CD4-positive, alpha-beta T cell (primary cell): ENCODE data around the gene ITGB1BP2. TPM values are rescaled to one million over a fixed set of nuclear protein-coding genes. Genes with fewer than 3 reads are reported as not detected.
"Not testable (repeated sequence)": the region's sequence is repeated elsewhere in the genome, so short reads cannot be mapped to it uniquely, and the experiment has no call there.

Experiments used
- ATAC-seq: fragments of 200-7000 bp; cut with Tn5 transposase; one replicate; pipeline ENCODE4 v1.10.0; 2022; ENCODE audit warnings: mild to moderate bottlenecking; ENCODE audit not compliant: poor library complexity
- CTCF ChIA-PET: fragments of 350-600 bp; sonication (Branson Sonifier 250); formaldehyde crosslinking; loops from one replicate; lab custom pipeline; 2021; ENCODE audit warnings: antibody characterized with exemption, inconsistent platforms; lab: Charles Lee
- POLR2A ChIA-PET: fragments of 350-600 bp; sonication (Branson Sonifier 250); formaldehyde crosslinking; loops from one replicate; lab custom pipeline; 2021; ENCODE audit warnings: antibody characterized with exemption, inconsistent platforms; lab: Charles Lee
- DNase-seq, 14 experiments: peaks; one replicate each; pipeline ENCODE4 v3.0.0-alpha.2; 2013 to 2020; ENCODE audit warnings: mixed read lengths in 2 of 14
- H3K27ac ChIP-seq, 2 donors: one replicate each; pipeline versions ENCODE4 v1.5.1 to v1.7.0; 2013; ENCODE audit warnings: low read length in 2 of 2, low read depth in 1 of 2, mild to moderate bottlenecking in 1 of 2
- H3K27me3 ChIP-seq, 2 experiments: 1 replicate in 1 of 2; 2 replicates in 1 of 2; pipeline versions ENCODE4 v1.6.1 to v1.7.0; 2013; ENCODE audit warnings: low read length in 2 of 2, control low read depth in 1 of 2, mild to moderate bottlenecking in 1 of 2, moderate library complexity in 1 of 2; ENCODE audit not compliant: insufficient read depth in 2 of 2, control insufficient read depth in 1 of 2
- H3K36me3 ChIP-seq: one replicate; pipeline ENCODE4 v1.6.1; 2013; ENCODE audit warnings: low read length, control low read depth; ENCODE audit not compliant: insufficient read depth
- H3K4me1 ChIP-seq: one replicate; pipeline ENCODE4 v1.6.1; 2013; ENCODE audit warnings: low read length, control low read depth; ENCODE audit not compliant: insufficient read depth
- H3K4me3 ChIP-seq: one replicate; pipeline ENCODE4 v1.5.1; 2013; ENCODE audit warnings: mild to moderate bottlenecking, low read length, moderate library complexity
- H3K9me3 ChIP-seq, 2 experiments: 1 replicate in 1 of 2; 2 replicates in 1 of 2; pipeline versions ENCODE4 v1.6.1 to v1.7.0; 2013; ENCODE audit warnings: low read length in 2 of 2, mild to moderate bottlenecking in 2 of 2, control low read depth in 1 of 2, moderate library complexity in 1 of 2; ENCODE audit not compliant: control insufficient read depth in 1 of 2, insufficient read depth in 1 of 2
- H3K27ac Mint-ChIP-seq: one replicate; pipeline ENCODE4 v1.8.0; 2020; ENCODE audit warnings: mixed read lengths
- H3K27me3 Mint-ChIP-seq: one replicate; pipeline ENCODE4 v1.8.0; 2021; ENCODE audit warnings: mixed read lengths
- H3K36me3 Mint-ChIP-seq: one replicate; pipeline ENCODE4 v1.8.0; 2021; ENCODE audit warnings: low read depth, mixed read lengths
- H3K4me1 Mint-ChIP-seq: one replicate; pipeline ENCODE4 v1.8.0; 2021; ENCODE audit warnings: low read depth, mixed read lengths
- H3K4me3 Mint-ChIP-seq: one replicate; pipeline ENCODE4 v1.8.0; 2020; ENCODE audit warnings: mild to moderate bottlenecking, mixed read lengths
- H3K9me3 Mint-ChIP-seq: one replicate; pipeline ENCODE4 v1.8.0; 2020; ENCODE audit warnings: mixed read lengths
- CTCF ChIP-seq: fragments of 200-600 bp; IDR thresholded peaks from one replicate; pipeline ENCODE4 v1.8.0; 2022; ENCODE audit warnings: antibody characterized with exemption, mild to moderate bottlenecking
- intact Hi-C, 2 experiments: fragments of 100-400 bp; cut with DNase I in 1 of 2; cut with micrococcal nuclease in 1 of 2; formaldehyde crosslinking; loops; one replicate each; pipeline versions ENCODE4 v1.15.1 to v1.9.0; 2023 to 2025; cut with DNase I, micrococcal nuclease
- total RNA-seq, 174 experiments: library from RNA in 2 of 174; stranded (reverse) in 2 of 174; gene quantifications; one replicate each; pipeline ENCODE4 v1.2.3 and lab custom pipeline; 2021 to 2026

Gene ITGB1BP2
- total RNA-seq, 2 experiments from 2014 or later: 2.9 to 3.4 TPM

GRCh38 chrX:71302461-71303213, 1.1 kb downstream of the ITGB1BP2 start:
- Mint-ChIP-seq H3K4me3 (no peak overlapping the region), H3K9me3 (no peaks in the 10 kb centered on the region), H3K27ac (no peak overlapping the region), H3K4me1 (no peaks in the 10 kb centered on the region), H3K27me3 (no peaks in the 10 kb centered on the region), H3K36me3 (peaks cover 60% of the 10 kb centered on the region)
- ChIA-PET POLR2A (interaction anchor here (1.4 kb wide), 1 partner anchor 19 kb away, joined by 5 read pairs; the partner anchor contains the start of gene NONO), CTCF (no interaction called here)
- H3K27me3 ChIP-seq: no peaks in the 10 kb centered on the region
- no peak for TF ChIP-seq CTCF
- H3K27ac ChIP-seq: no peak overlapping the region
- intact Hi-C loops: no loop called here
- H3K4me1 ChIP-seq: no peaks in the 10 kb centered on the region
- ATAC-seq (no peak), DNase-seq (no peak)
- H3K4me3 ChIP-seq: no peak overlapping the region
- H3K9me3 ChIP-seq: no peaks in the 10 kb centered on the region
- H3K36me3 ChIP-seq: peaks cover 31% of the 10 kb centered on the region

GRCh38 chrX:71304561-71304960, 3.0 kb downstream of the ITGB1BP2 start:
- Histone ChIP-seq H3K27ac (no peak overlapping the region), H3K4me1 (no peaks in the 10 kb centered on the region), H3K4me3 (no peak overlapping the region), H3K27me3 (no peaks in the 10 kb centered on the region), H3K36me3 (peaks cover 14% of the 10 kb centered on the region), H3K9me3 (no peaks in the 10 kb centered on the region)
- TF ChIP-seq CTCF: no peak
- Mint-ChIP-seq H3K4me1 (no peaks in the 10 kb centered on the region), H3K27me3 (no peaks in the 10 kb centered on the region), H3K4me3 (no peak overlapping the region), H3K9me3 (no peaks in the 10 kb centered on the region), H3K27ac (no peak overlapping the region), H3K36me3 (peaks cover 41% of the 10 kb centered on the region)
- DNase-seq: no peak
- ChIA-PET POLR2A (no interaction called here), CTCF (no interaction called here)
- intact Hi-C loops: no loop called here
- ATAC-seq: no peak

GRCh38 chrX:71315917-71316316, 14.4 kb downstream of the ITGB1BP2 start:
- DNase-seq (no peak), ATAC-seq (no peak)
- ChIA-PET POLR2A (no interaction called here), CTCF (no interaction called here)
- Mint-ChIP-seq H3K36me3 (peaks cover 12% of the 10 kb centered on the region), H3K27me3 (no peaks in the 10 kb centered on the region), H3K4me3 (no peak overlapping the region), H3K9me3 (no peaks in the 10 kb centered on the region), H3K4me1 (no peaks in the 10 kb centered on the region), H3K27ac (no peak overlapping the region)
- no peaks in the 10 kb centered on the region for H3K36me3 ChIP-seq
- no peak for TF ChIP-seq CTCF
- no peak overlapping the region for H3K27ac ChIP-seq
- intact Hi-C loops: no loop called here
- no peak overlapping the region for H3K4me3 ChIP-seq
- H3K4me1 ChIP-seq: no peaks in the 10 kb centered on the region
- H3K27me3 ChIP-seq: no peaks in the 10 kb centered on the region
- no peaks in the 10 kb centered on the region for H3K9me3 ChIP-seq

DNA sequence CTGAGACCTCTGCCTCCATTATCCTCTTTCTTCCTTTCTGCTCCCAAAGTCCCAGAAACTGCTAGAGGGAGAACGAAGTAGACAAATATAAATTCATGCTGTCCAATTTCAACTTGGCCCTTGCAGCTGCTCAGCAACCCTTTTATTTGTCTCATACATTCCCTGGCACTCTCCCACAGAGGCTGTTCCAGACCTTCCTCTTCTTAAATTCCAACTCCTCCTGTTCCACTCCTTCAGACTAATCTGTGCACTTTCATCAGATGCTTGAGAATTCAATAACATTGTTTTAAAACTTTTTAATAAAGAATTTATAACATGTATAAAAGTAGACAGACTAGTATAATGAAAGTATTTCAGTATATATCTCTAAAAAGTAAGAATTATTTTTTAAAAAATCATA, 15.4 kb downstream of the ITGB1BP2 start:
- CTCF ChIA-PET, H3K9me3 Mint-ChIP-seq, H3K36me3 ChIP-seq, H3K27me3 ChIP-seq, intact Hi-C loops, H3K4me3 ChIP-seq, H3K27me3 Mint-ChIP-seq, H3K27ac ChIP-seq, H3K4me1 ChIP-seq, H3K4me1 Mint-ChIP-seq, H3K4me3 Mint-ChIP-seq, POLR2A ChIA-PET, H3K9me3 ChIP-seq, H3K27ac Mint-ChIP-seq, DNase-seq, ATAC-seq: not testable (repeated sequence)
- peaks cover 12% of the 10 kb centered on the region for H3K36me3 Mint-ChIP-seq
